22Rv1 (cell line): ENCODE measurements around the gene USB1.

Experiments
- CTCF ChIP-seq: fragments of 450-650 bp; IDR thresholded peaks from 2 replicates; pipeline ENCODE4 v1.5.1; 2017; ENCODE audit warnings: mild to moderate bottlenecking
- ZFX ChIP-seq: fragments of 450-650 bp; IDR thresholded peaks from 2 replicates; pipeline ENCODE4 v1.6.1; 2017; ENCODE audit warnings: antibody characterized with exemption, borderline replicate concordance

DNA sequence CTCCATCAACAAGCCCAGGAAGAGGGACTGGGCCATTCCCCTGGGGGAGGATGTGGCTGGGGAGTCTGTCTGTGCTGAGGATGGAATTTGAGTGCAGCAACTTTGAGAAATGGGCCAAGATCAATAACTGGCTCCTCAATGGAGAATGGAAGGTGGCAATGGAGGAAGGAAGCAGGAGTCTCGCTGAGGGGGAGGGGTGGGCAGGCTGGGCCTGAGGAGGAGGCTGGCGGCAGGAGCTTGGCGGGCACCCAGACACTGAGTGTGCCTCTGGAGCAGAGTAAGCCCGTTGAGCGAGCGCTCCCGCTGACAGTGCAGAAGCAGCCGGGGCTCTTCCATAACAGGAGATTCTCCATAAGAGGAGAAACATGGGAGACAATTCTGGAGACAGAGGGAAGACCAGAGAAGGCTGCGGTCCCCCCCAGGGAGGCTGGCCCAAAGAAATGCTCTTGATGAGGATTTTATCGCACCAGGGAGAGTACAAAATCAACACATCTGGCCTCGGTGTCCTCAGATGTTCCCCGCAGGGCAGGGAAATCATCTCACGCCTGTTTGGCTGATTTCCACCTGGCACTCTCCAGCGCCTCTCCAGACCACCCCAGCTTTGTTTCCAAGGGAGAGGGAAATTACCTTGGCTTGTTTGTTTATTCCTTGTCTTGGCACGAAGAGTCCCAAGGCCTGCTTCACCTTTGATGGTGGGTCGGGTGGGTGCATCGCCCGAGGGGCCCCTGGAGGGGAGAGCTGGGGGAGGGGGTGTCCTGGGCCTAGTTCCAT, 21.6 kb downstream of the USB1 start:
- TF ChIP-seq CTCF = no peak
- no peak for TF ChIP-seq ZFX
